Measurements from ENCODE around the gene PDCL3.

DNA sequence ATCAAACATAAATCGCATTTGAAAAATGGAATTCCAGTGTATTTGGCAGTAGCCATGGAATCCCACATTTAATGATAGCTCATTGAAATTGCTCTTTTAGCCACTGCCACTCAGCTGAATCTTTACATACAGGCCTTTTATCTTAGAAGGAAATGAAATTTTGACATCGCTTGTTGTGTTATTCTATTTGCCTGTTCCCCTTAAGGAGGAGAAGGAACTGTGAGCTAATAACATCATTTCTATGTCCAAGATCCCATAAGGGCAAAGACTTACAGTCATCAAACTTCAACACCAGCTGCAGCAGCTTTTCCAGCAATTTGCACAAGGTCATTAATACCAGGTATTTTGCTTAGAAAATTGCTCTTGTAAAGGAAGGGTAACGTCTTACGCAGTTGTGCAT lies 6.0 kb upstream of the PDCL3 start:
- TF ChIP-seq, protein P1, sequence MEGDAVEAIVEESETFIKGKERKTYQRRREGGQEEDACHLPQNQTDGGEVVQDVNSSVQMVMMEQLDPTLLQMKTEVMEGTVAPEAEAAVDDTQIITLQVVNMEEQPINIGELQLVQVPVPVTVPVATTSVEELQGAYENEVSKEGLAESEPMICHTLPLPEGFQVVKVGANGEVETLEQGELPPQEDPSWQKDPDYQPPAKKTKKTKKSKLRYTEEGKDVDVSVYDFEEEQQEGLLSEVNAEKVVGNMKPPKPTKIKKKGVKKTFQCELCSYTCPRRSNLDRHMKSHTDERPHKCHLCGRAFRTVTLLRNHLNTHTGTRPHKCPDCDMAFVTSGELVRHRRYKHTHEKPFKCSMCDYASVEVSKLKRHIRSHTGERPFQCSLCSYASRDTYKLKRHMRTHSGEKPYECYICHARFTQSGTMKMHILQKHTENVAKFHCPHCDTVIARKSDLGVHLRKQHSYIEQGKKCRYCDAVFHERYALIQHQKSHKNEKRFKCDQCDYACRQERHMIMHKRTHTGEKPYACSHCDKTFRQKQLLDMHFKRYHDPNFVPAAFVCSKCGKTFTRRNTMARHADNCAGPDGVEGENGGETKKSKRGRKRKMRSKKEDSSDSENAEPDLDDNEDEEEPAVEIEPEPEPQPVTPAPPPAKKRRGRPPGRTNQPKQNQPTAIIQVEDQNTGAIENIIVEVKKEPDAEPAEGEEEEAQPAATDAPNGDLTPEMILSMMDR (IDR thresholded peaks at IDR 0.05) = no peak
- no peak for TF ChIP-seq POLR2A (IDR thresholded peaks at IDR 0.05)
